HEK293 (cell line): ENCODE data around the gene PSMG2.

Source experiments
- CTCF ChIA-PET: fragments of 350-600 bp; formaldehyde crosslinking; extraction: SDS; loops from one replicate; lab custom pipeline; 2021; ENCODE audit warnings: antibody characterized with exemption; lab: Yijun Ruan, JAX
- POLR2A ChIA-PET: fragments of 300-600 bp; formaldehyde crosslinking; extraction: SDS; loops from one replicate; lab custom pipeline; 2020; ENCODE audit warnings: antibody characterized with exemption, inconsistent platforms; lab: Yijun Ruan, JAX
- H3K27ac ChIP-seq: fragments of 200-500 bp; sonication (Bioruptor generic); 2 replicates; pipeline ENCODE4 v1.5.1; 2014; ENCODE audit warnings: low read depth, low read length, control low read depth, inconsistent platforms; ENCODE audit errors: extremely low read depth
- H3K36me3 ChIP-seq, 2 experiments: fragments of 200-500 bp in 1 of 2; sonication (Bioruptor generic) in 1 of 2; 1 replicate in 1 of 2; 2 replicates in 1 of 2; pipeline ENCODE4 v1.5.1; 2014 to 2017; ENCODE audit warnings: inconsistent platforms in 2 of 2, low read length in 2 of 2; ENCODE audit not compliant: control insufficient read depth in 2 of 2, insufficient read depth in 1 of 2
- H3K4me1 ChIP-seq: fragments of 200-500 bp; sonication (Bioruptor generic); 2 replicates; pipeline ENCODE4 v1.5.1; 2014; ENCODE audit warnings: mild to moderate bottlenecking, low read length, inconsistent platforms; ENCODE audit not compliant: control insufficient read depth, insufficient read depth
- H3K4me3 ChIP-seq: 2 replicates; pipeline ENCODE4 v1.5.1; 2011; ENCODE audit warnings: low read depth, mild to moderate bottlenecking, control low read depth, low read length, moderate library complexity
- H3K9me3 ChIP-seq: fragments of 200-500 bp; sonication (Bioruptor generic); 2 replicates; pipeline ENCODE4 v1.5.1; 2014; ENCODE audit warnings: low read depth, low read length, inconsistent platforms; ENCODE audit not compliant: control insufficient read depth, insufficient read depth
- AEBP2 ChIP-seq: fragments of 450-650 bp; formaldehyde crosslinking; IDR thresholded peaks from 2 replicates; pipeline ENCODE4 v1.5.1; 2016; ENCODE audit warnings: missing biosample characterization, missing genetic modification characterization, borderline replicate concordance
- BCL6B ChIP-seq: fragments of 450-650 bp; formaldehyde crosslinking; IDR thresholded peaks from 2 replicates; pipeline ENCODE4 v1.5.1; 2017; ENCODE audit warnings: missing biosample characterization, missing genetic modification characterization
- GFI1B ChIP-seq: fragments of 450-650 bp; formaldehyde crosslinking; IDR thresholded peaks from 2 replicates; pipeline ENCODE4 v1.5.1; 2016; ENCODE audit warnings: missing biosample characterization, missing genetic modification characterization
- GLIS2 ChIP-seq: fragments of 450-650 bp; formaldehyde crosslinking; IDR thresholded peaks from 2 replicates; pipeline ENCODE4 v1.5.1; 2016; ENCODE audit warnings: missing biosample characterization, missing genetic modification characterization
- HIC1 ChIP-seq: fragments of 450-650 bp; formaldehyde crosslinking; IDR thresholded peaks from 2 replicates; pipeline ENCODE4 v1.5.1; 2016; ENCODE audit warnings: missing biosample characterization, missing genetic modification characterization
- MYNN ChIP-seq: fragments of 450-650 bp; formaldehyde crosslinking; IDR thresholded peaks from 2 replicates; pipeline ENCODE4 v1.5.1; 2016; ENCODE audit warnings: missing biosample characterization, missing genetic modification characterization, borderline replicate concordance
- SP3 ChIP-seq: fragments of 450-650 bp; formaldehyde crosslinking; IDR thresholded peaks from 2 replicates; pipeline ENCODE4 v1.5.1; 2016; ENCODE audit warnings: missing biosample characterization, missing genetic modification characterization
- SP7 ChIP-seq: fragments of 450-650 bp; formaldehyde crosslinking; IDR thresholded peaks from 2 replicates; pipeline ENCODE4 v1.5.1; 2016; ENCODE audit warnings: missing biosample characterization, missing genetic modification characterization
- ZNF366 ChIP-seq: fragments of 450-650 bp; formaldehyde crosslinking; conservative IDR thresholded peaks from 2 replicates; pipeline ENCODE4 v1.5.1; 2016; ENCODE audit warnings: missing biosample characterization, missing genetic modification characterization
- ZNF391 ChIP-seq: fragments of 450-650 bp; formaldehyde crosslinking; IDR thresholded peaks from 2 replicates; pipeline ENCODE4 v1.5.1; 2016; ENCODE audit warnings: low read depth, missing biosample characterization, missing genetic modification characterization, borderline replicate concordance
- ZNF416 ChIP-seq: fragments of 450-650 bp; formaldehyde crosslinking; IDR thresholded peaks from 2 replicates; pipeline ENCODE4 v1.5.1; 2016; ENCODE audit warnings: missing biosample characterization, missing genetic modification characterization
- ZNF560 ChIP-seq: fragments of 450-650 bp; formaldehyde crosslinking; IDR thresholded peaks from 2 replicates; pipeline ENCODE4 v1.5.1; 2017; ENCODE audit warnings: missing biosample characterization, missing genetic modification characterization, borderline replicate concordance
- ZNF571 ChIP-seq: fragments of 450-650 bp; formaldehyde crosslinking; IDR thresholded peaks from 2 replicates; pipeline ENCODE4 v1.5.0; 2017; ENCODE audit warnings: missing biosample characterization, missing genetic modification characterization
- ZNF670 ChIP-seq: fragments of 450-650 bp; formaldehyde crosslinking; IDR thresholded peaks from 2 replicates; pipeline ENCODE4 v1.5.1; 2016; ENCODE audit warnings: missing biosample characterization, missing genetic modification characterization, low read depth
- ZNF677 ChIP-seq: fragments of 450-650 bp; IDR thresholded peaks from 2 replicates; pipeline ENCODE4 v1.5.0; 2018; ENCODE audit warnings: missing biosample characterization, mild to moderate bottlenecking, missing genetic modification characterization, moderate library complexity
- ZNF707 ChIP-seq: fragments of 450-650 bp; formaldehyde crosslinking; IDR thresholded peaks from 2 replicates; pipeline ENCODE4 v1.5.1; 2016; ENCODE audit warnings: missing biosample characterization, missing genetic modification characterization
- ZNF768 ChIP-seq: fragments of 450-650 bp; formaldehyde crosslinking; IDR thresholded peaks from 2 replicates; pipeline ENCODE4 v1.5.1; 2018; ENCODE audit warnings: missing biosample characterization, mild to moderate bottlenecking, missing genetic modification characterization
- ZNF776 ChIP-seq: fragments of 450-650 bp; formaldehyde crosslinking; IDR thresholded peaks from 2 replicates; pipeline ENCODE4 v1.5.0; 2017; ENCODE audit warnings: missing biosample characterization, missing genetic modification characterization, borderline replicate concordance
- ZXDB ChIP-seq: fragments of 450-650 bp; formaldehyde crosslinking; IDR thresholded peaks from 2 replicates; pipeline ENCODE4 v1.5.1; 2016; ENCODE audit warnings: missing biosample characterization, missing genetic modification characterization
- TF ChIP-seq, protein P1 (sequence below): fragments of 450-650 bp; formaldehyde crosslinking; conservative IDR thresholded peaks from 2 replicates; pipeline ENCODE4 v1.5.1; 2016; ENCODE audit warnings: low read depth, missing biosample characterization, missing genetic modification characterization

Gene PSMG2

DNA sequence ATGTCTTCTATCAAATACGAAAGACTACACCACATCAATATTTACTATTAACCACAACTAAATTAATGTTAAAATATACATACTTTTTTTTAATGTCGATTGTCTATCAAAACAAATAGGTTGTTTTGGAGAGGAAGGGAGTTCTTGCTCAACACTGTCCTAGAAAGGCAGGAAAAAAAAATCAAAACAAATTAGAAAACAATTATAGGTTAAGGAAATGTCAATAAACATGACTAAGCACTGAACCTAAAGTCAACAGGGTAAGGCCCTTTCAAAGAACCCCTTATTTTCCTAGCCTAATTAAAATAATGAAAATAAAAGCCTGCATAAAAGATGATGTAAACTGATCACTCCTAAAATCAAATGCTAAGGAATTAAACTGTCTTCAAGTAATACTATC lies 3.1 kb upstream of the PSMG2 start:
- Histone ChIP-seq H3K27ac (no peak overlapping the region), H3K4me1 (peaks cover 6% of the 10 kb centered on the region; the same call in 1 of the 2 replicates), H3K9me3 (no peaks in the 10 kb centered on the region), H3K36me3 (peaks cover 32 to 49% of the 10 kb centered on the region in 2 experiments), H3K4me3 (no peak overlapping the region)
- ChIA-PET POLR2A (interaction anchor here (0.6 kb wide), 1 partner anchor 30 kb away, joined by 3 read pairs; no protein-coding TSS in a partner anchor), CTCF (interaction anchor here (0.7 to 0.9 kb wide), 3 partner anchors 39 to 308 kb away, joined by 3 to 4 read pairs (median 3); no protein-coding TSS in a partner anchor)
- peak; percentile 46; the same call in 1 of the 2 replicates for TF ChIP-seq GFI1B (tag by site-specific recombination)
- TF ChIP-seq BCL6B (tag by site-specific recombination) = peak; percentile 96
- 0 out of 2 replicates have a peak, but pooled peaks have one; percentile 14 for TF ChIP-seq ZNF366 (tag by site-specific recombination)
- TF ChIP-seq ZNF776 (tag by site-specific recombination) = no peak
- no peak for TF ChIP-seq AEBP2 (tag by site-specific recombination)
- peak; percentile 31; the same call in 1 of the 2 replicates for TF ChIP-seq SP7

DNA sequence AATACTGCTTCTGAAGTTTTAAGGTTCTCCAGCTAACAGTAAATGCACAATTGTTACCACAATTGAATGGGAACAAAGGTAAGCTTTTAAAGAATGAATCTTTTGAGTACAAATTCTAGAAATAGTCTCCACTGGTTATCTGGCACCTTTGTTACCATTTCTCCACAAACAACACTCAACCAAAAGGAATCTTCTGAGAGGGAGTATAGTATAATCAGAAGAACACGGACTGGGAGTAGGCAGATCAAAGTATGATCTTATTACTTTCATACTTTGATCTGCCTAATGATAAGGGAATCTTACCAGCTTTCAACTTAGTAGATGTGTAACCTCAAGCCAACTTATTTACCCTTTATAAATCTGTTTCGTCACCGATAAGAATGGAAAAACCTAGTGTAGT lies 1.7 kb upstream of the PSMG2 start:
- CTCF ChIA-PET = interaction anchor here (0.8 to 3.2 kb wide), 4 partner anchors 24 to 311 kb away, joined by 5 to 12 read pairs (median 6); no protein-coding TSS in a partner anchor
- H3K27ac ChIP-seq = no peak overlapping the region

DNA sequence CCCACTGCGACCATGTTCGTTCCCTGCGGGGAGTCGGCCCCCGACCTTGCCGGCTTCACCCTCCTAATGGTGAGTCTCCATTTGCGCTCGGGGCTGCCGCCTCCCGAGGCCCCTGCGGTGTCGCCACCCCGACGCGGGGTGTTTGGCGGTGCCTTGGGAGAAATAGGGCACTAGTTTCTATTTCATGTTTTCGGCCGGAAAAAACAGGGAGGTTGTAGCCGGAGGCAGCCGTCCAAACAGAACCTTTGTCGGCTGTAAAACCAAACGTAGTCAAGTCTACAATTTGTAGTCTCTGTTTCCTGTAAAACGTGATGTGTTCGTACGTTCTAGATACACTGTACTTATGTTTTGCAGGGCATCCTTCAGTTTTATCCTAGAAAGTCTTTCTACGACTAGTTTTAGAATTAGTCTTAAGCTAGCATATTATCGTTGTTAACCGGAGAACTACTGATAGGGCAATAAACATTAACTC lies 290 bp downstream of the PSMG2 start:
- peaks cover 35 to 42% of the 10 kb centered on the region in 2 experiments for H3K36me3 ChIP-seq
- ChIA-PET POLR2A (interaction anchor here (0.6 to 3.8 kb wide), 11 partner anchors 9 to 326 kb away, joined by 3 to 19 read pairs (median 3); partner anchors contain the start of genes AFG3L2 and PTPN2), CTCF (interaction anchor here (0.7 to 3.2 kb wide), 2 partner anchors 232 to 1048 kb away, joined by 3 to 12 read pairs; no protein-coding TSS in a partner anchor)
- TF ChIP-seq ZNF707 (tag by site-specific recombination) (no peak), MYNN (tag by site-specific recombination) (no peak), HIC1 (tag by site-specific recombination) (no peak), ZNF768 (tag by site-specific recombination) (no peak), ZNF670 (tag by site-specific recombination) (no peak), ZXDB (peak; percentile 76; the same call in 1 of the 2 replicates), ZNF677 (tag by site-specific recombination) (no peak), GLIS2 (0 out of 2 replicates have a peak, but pooled peaks have one; percentile 90), ZNF416 (tag by site-specific recombination) (no peak), SP3 (tag by site-specific recombination) (no peak), ZNF571 (tag by site-specific recombination) (no peak), ZNF560 (tag by site-specific recombination) (no peak), ZNF391 (tag by site-specific recombination) (no peak)

More for the DNA sequence above, 1.7 kb upstream of the PSMG2 start:
- H3K4me1 ChIP-seq = peaks cover 6% of the 10 kb centered on the region; the same call in 1 of the 2 replicates
- H3K9me3 ChIP-seq = no peaks in the 10 kb centered on the region
- H3K36me3 ChIP-seq = peaks cover 34 to 37% of the 10 kb centered on the region in 2 experiments
- POLR2A ChIA-PET = interaction anchor here (1.0 to 3.8 kb wide), 5 partner anchors 182 to 324 kb away, joined by 3 to 19 read pairs (median 7); partner anchors contain the start of genes AFG3L2, CEP192 and PTPN2
- TF ChIP-seq, protein P1, sequence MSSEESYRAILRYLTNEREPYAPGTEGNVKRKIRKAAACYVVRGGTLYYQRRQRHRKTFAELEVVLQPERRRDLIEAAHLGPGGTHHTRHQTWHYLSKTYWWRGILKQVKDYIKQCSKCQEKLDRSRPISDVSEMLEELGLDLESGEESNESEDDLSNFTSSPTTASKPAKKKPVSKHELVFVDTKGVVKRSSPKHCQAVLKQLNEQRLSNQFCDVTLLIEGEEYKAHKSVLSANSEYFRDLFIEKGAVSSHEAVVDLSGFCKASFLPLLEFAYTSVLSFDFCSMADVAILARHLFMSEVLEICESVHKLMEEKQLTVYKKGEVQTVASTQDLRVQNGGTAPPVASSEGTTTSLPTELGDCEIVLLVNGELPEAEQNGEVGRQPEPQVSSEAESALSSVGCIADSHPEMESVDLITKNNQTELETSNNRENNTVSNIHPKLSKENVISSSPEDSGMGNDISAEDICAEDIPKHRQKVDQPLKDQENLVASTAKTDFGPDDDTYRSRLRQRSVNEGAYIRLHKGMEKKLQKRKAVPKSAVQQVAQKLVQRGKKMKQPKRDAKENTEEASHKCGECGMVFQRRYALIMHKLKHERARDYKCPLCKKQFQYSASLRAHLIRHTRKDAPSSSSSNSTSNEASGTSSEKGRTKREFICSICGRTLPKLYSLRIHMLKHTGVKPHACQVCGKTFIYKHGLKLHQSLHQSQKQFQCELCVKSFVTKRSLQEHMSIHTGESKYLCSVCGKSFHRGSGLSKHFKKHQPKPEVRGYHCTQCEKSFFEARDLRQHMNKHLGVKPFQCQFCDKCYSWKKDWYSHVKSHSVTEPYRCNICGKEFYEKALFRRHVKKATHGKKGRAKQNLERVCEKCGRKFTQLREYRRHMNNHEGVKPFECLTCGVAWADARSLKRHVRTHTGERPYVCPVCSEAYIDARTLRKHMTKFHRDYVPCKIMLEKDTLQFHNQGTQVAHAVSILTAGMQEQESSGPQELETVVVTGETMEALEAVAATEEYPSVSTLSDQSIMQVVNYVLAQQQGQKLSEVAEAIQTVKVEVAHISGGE (tag by site-specific recombination) = no peak
- H3K4me3 ChIP-seq = peak overlapping the region; percentile 87; the same call in 1 of the 2 replicates

More for the DNA sequence above, 290 bp downstream of the PSMG2 start:
- Histone ChIP-seq H3K4me1 (peaks cover 6% of the 10 kb centered on the region; the same call in 1 of the 2 replicates), H3K9me3 (no peaks in the 10 kb centered on the region), H3K4me3 (peak overlapping the region; percentile 87), H3K27ac (peak overlapping the region; percentile 99)
